HCT116 (cell line): ENCODE data around the gene TTC23L. TPM values are rescaled to one million over a fixed set of nuclear protein-coding genes. Genes with fewer than 3 reads are reported as not detected.

Source experiments
- ATAC-seq: fragments of 200-7000 bp; cut with Tn5 transposase; 2 replicates; pipeline ENCODE4 v1.9.1; 2020; ENCODE audit warnings: mild to moderate bottlenecking, moderate library complexity
- BruUV-seq: library from RNA; stranded (reverse); fragments of 400-500 nt; replicated peaks from 2 replicates; lab custom pipeline; 2021; lab: Mats Ljungman, UMichigan
- CTCF ChIA-PET: fragments of 300-600 bp; sonication (Branson Sonifier 250); formaldehyde crosslinking; loops from one replicate; lab custom pipeline; 2021; ENCODE audit warnings: antibody characterized with exemption; lab: Charles Lee
- POLR2A ChIA-PET: fragments of 300-600, 350-600 bp; sonication (Branson Sonifier 250); formaldehyde crosslinking; loops from one replicate; lab custom pipeline; 2021; ENCODE audit warnings: antibody characterized with exemption; lab: Charles Lee
- RAD21 ChIA-PET, 2 experiments: fragments of 300-600 bp; sonication (Branson Sonifier 250); formaldehyde crosslinking; loops; one replicate each; lab custom pipeline; 2023; ENCODE audit warnings: low total read pairs in 2 of 2; ENCODE audit not compliant: uncharacterized antibody in 2 of 2, unreplicated experiment in 2 of 2, low non-redundant PET in 1 of 2; lab: Charles Lee
- DNase-seq: peaks from one replicate; pipeline ENCODE4 v3.0.0-alpha.2; 2010; ENCODE audit warnings: low read depth, low spot score
- H2AFZ ChIP-seq: fragments of 200-600 bp; shearing (Covaris generic), sonication (generic); 2 replicates; pipeline ENCODE4 v1.6.1; 2017; ENCODE audit warnings: low read depth, mixed run types, mixed read lengths, antibody characterized with exemption, low read length; ENCODE audit not compliant: poor library complexity, severe bottlenecking
- H3K27ac ChIP-seq: 2 replicates; pipeline ENCODE4 v1.5.1; 2012; ENCODE audit warnings: low read depth, low read length
- H3K27me3 ChIP-seq: fragments of 200-600 bp; sonication (generic); 2 replicates; pipeline ENCODE4 v1.6.1; 2016; ENCODE audit warnings: mixed run types, low read length, mixed read lengths; ENCODE audit not compliant: insufficient read depth
- H3K36me3 ChIP-seq, 2 experiments: fragments of 200-500 bp in 1 of 2; fragments of 200-600 bp in 1 of 2; sonication (Bioruptor generic) in 1 of 2; sonication (generic) in 1 of 2; 2 replicates each; pipeline versions ENCODE4 v1.5.1 to v1.6.1; 2014 to 2016; ENCODE audit warnings: low read length in 2 of 2, inconsistent platforms in 1 of 2, mixed read lengths in 1 of 2, mixed run types in 1 of 2; ENCODE audit not compliant: insufficient read depth in 2 of 2, control insufficient read depth in 1 of 2
- H3K4me1 ChIP-seq, 2 experiments: fragments of 200-600 bp in 1 of 2; sonication (generic) in 1 of 2; 2 replicates each; pipeline versions ENCODE4 v1.5.1 to v1.6.1; 2012 to 2017; ENCODE audit warnings: low read length in 2 of 2, inconsistent platforms in 1 of 2, mild to moderate bottlenecking in 1 of 2, mixed read lengths in 1 of 2, mixed run types in 1 of 2, moderate library complexity in 1 of 2; ENCODE audit not compliant: insufficient read depth in 2 of 2, control insufficient read depth in 1 of 2
- H3K4me2 ChIP-seq: fragments of 200-600 bp; sonication (generic); 2 replicates; pipeline ENCODE4 v1.6.1; 2017; ENCODE audit warnings: mixed run types, low read length, mixed read lengths
- H3K4me3 ChIP-seq, 2 experiments: fragments of 200-600 bp in 1 of 2; sonication (generic) in 1 of 2; replicated peaks in 1 of 2; 2 replicates each; pipeline ENCODE4 v1.5.1; 2011 to 2016; ENCODE audit warnings: low read length in 2 of 2, control low read depth in 1 of 2, low read depth in 1 of 2, mild to moderate bottlenecking in 1 of 2, mixed read lengths in 1 of 2, mixed run types in 1 of 2
- H3K79me2 ChIP-seq: fragments of 200-600 bp; sonication (generic); 2 replicates; pipeline ENCODE4 v1.6.1; 2017; ENCODE audit warnings: mild to moderate bottlenecking, mixed run types, low read length, moderate library complexity, mixed read lengths; ENCODE audit not compliant: insufficient read depth
- H3K9ac ChIP-seq: fragments of 200-600 bp; sonication (generic); 2 replicates; pipeline ENCODE4 v1.6.1; 2016; ENCODE audit warnings: low read length, mixed read lengths
- H3K9me2 ChIP-seq: fragments of 200-600 bp; sonication (generic), shearing (Covaris generic); 2 replicates; pipeline ENCODE4 v1.6.1; 2017; ENCODE audit warnings: mixed run types, mild to moderate bottlenecking, moderate library complexity; ENCODE audit not compliant: insufficient read depth
- H3K9me3 ChIP-seq, 2 experiments: fragments of 200-500 bp in 1 of 2; fragments of 200-600 bp in 1 of 2; sonication (Bioruptor generic) in 1 of 2; sonication (generic) in 1 of 2; 2 replicates each; pipeline ENCODE4 v1.6.1; 2014 to 2017; ENCODE audit warnings: low read length in 2 of 2, mixed read lengths in 2 of 2, inconsistent platforms in 1 of 2, low read depth in 1 of 2, mild to moderate bottlenecking in 1 of 2, mixed run types in 1 of 2, moderate library complexity in 1 of 2; ENCODE audit not compliant: control insufficient read depth in 1 of 2, insufficient read depth in 1 of 2
- H4K20me1 ChIP-seq: fragments of 200-600 bp; sonication (generic), shearing (Covaris generic); 2 replicates; pipeline ENCODE4 v1.6.1; 2017; ENCODE audit warnings: mixed run types, mild to moderate bottlenecking, moderate library complexity; ENCODE audit not compliant: insufficient read depth
- CBX3 ChIP-seq: IDR thresholded peaks from 2 replicates; pipeline ENCODE4 v1.6.1; 2012; ENCODE audit warnings: low read depth
- ELF1 ChIP-seq: IDR thresholded peaks from 2 replicates; pipeline ENCODE4 v1.6.1; 2012; ENCODE audit warnings: low read depth, borderline replicate concordance
- EZH2phosphoT487 ChIP-seq: fragments of 200-600 bp; IDR thresholded peaks from 2 replicates; pipeline ENCODE4 v1.6.1; 2018; ENCODE audit warnings: antibody characterized with exemption, borderline replicate concordance
- FOSL1 ChIP-seq: IDR thresholded peaks from 2 replicates; pipeline ENCODE4 v1.6.1; 2012; ENCODE audit warnings: low read depth
- POLR2AphosphoS5 ChIP-seq: IDR thresholded peaks from 2 replicates; pipeline ENCODE4 v1.6.1; 2011; ENCODE audit warnings: mild to moderate bottlenecking, low read depth, low read length, moderate library complexity
- RAD21 ChIP-seq: IDR thresholded peaks from 2 replicates; pipeline ENCODE4 v1.6.1; 2012; ENCODE audit warnings: low read depth, mild to moderate bottlenecking
- SIN3A ChIP-seq: IDR thresholded peaks from 2 replicates; pipeline ENCODE4 v1.6.1; 2012; ENCODE audit warnings: low read depth
- SP1 ChIP-seq: IDR thresholded peaks from 2 replicates; pipeline ENCODE4 v1.6.1; 2012; ENCODE audit warnings: low read depth
- TCF7L2 ChIP-seq: IDR thresholded peaks from 2 replicates; pipeline ENCODE4 v1.7.0; 2011; ENCODE audit warnings: borderline replicate concordance, inconsistent platforms; ENCODE audit not compliant: insufficient read depth, insufficient read length; ENCODE audit errors: extremely low read depth
- ZFX ChIP-seq: fragments of 450-650 bp; IDR thresholded peaks from 2 replicates; pipeline ENCODE4 v1.6.1; 2017
- intact Hi-C: fragments of 100-400 bp; cut with micrococcal nuclease; formaldehyde crosslinking; loops from 2 replicates; pipeline ENCODE4 v1.10.0; 2022
- total RNA-seq: library from RNA; stranded (reverse); gene quantifications from one replicate; pipeline ENCODE4 v1.2.1, GENCODE V29; 2021; ENCODE audit not compliant: unreplicated experiment
- TF ChIP-seq, protein P1 (sequence below): IDR thresholded peaks from 2 replicates; pipeline ENCODE4 v1.6.1; 2012; ENCODE audit warnings: low read depth
- TF ChIP-seq, protein P2 (sequence below), 3 experiments: fragments of 200-600 bp in 1 of 3; sonication (generic) in 1 of 3; IDR thresholded peaks in 2 of 3; conservative IDR thresholded peaks in 1 of 3; 2 replicates each; pipeline ENCODE4 v1.5.1; 2012 to 2017; ENCODE audit warnings: low read depth in 2 of 3, low read length in 2 of 3, antibody characterized with exemption in 1 of 3, borderline replicate concordance in 1 of 3, control low read depth in 1 of 3, mild to moderate bottlenecking in 1 of 3, mixed read lengths in 1 of 3, mixed run types in 1 of 3, moderate library complexity in 1 of 3; ENCODE audit not compliant: insufficient read depth in 1 of 3

Gene TTC23L
- total RNA-seq, 1 experiment from 2014 or later, result 1.0 TPM

DNA sequence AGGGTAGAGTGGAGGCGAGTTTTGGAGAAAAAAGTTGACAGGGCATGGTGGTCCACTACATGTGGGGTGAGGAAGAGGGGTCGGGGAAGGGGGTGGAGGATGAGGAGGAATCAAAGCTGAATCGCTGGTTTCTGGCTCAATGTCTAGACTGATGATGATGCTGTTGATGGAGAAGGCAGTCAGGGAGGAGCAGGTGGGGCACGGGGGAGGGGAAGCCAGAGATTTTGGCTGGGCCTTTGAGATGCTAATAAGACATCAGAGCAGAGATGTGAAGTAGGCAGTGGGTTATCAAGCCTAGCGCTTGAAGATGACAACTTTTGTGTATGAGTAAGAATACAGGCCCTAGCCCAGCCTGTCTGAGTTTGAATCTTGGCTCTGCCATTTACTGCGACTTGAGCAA is 32.4 kb upstream of the TTC23L start:
- Histone ChIP-seq H3K27ac (no peak overlapping the region), H3K4me3 (no peak overlapping the region), H3K36me3 (no peaks in the 10 kb centered on the region; a peak in 1 of 4 replicates), H3K9me2 (no peaks in the 10 kb centered on the region), H4K20me1 (no peaks in the 10 kb centered on the region), H3K27me3 (no peaks in the 10 kb centered on the region), H2AFZ (no peak overlapping the region), H3K4me1 (no peaks in the 10 kb centered on the region), H3K9me3 (no peaks in the 10 kb centered on the region), H3K9ac (no peak overlapping the region), H3K4me2 (no peak overlapping the region), H3K79me2 (no peaks in the 10 kb centered on the region)
- RAD21 ChIA-PET, result no interaction called here
- CTCF ChIA-PET, result no interaction called here
- TF ChIP-seq POLR2AphosphoS5 (no peak), TCF7L2 (no peak), EZH2phosphoT487 (no peak), CBX3 (no peak), RAD21 (no peak), ELF1 (no peak), ZFX (no peak), SP1 (no peak), FOSL1 (no peak), SIN3A (no peak)
- TF ChIP-seq, protein P1, sequence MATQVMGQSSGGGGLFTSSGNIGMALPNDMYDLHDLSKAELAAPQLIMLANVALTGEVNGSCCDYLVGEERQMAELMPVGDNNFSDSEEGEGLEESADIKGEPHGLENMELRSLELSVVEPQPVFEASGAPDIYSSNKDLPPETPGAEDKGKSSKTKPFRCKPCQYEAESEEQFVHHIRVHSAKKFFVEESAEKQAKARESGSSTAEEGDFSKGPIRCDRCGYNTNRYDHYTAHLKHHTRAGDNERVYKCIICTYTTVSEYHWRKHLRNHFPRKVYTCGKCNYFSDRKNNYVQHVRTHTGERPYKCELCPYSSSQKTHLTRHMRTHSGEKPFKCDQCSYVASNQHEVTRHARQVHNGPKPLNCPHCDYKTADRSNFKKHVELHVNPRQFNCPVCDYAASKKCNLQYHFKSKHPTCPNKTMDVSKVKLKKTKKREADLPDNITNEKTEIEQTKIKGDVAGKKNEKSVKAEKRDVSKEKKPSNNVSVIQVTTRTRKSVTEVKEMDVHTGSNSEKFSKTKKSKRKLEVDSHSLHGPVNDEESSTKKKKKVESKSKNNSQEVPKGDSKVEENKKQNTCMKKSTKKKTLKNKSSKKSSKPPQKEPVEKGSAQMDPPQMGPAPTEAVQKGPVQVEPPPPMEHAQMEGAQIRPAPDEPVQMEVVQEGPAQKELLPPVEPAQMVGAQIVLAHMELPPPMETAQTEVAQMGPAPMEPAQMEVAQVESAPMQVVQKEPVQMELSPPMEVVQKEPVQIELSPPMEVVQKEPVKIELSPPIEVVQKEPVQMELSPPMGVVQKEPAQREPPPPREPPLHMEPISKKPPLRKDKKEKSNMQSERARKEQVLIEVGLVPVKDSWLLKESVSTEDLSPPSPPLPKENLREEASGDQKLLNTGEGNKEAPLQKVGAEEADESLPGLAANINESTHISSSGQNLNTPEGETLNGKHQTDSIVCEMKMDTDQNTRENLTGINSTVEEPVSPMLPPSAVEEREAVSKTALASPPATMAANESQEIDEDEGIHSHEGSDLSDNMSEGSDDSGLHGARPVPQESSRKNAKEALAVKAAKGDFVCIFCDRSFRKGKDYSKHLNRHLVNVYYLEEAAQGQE, result no peak
- TF ChIP-seq, protein P2, sequence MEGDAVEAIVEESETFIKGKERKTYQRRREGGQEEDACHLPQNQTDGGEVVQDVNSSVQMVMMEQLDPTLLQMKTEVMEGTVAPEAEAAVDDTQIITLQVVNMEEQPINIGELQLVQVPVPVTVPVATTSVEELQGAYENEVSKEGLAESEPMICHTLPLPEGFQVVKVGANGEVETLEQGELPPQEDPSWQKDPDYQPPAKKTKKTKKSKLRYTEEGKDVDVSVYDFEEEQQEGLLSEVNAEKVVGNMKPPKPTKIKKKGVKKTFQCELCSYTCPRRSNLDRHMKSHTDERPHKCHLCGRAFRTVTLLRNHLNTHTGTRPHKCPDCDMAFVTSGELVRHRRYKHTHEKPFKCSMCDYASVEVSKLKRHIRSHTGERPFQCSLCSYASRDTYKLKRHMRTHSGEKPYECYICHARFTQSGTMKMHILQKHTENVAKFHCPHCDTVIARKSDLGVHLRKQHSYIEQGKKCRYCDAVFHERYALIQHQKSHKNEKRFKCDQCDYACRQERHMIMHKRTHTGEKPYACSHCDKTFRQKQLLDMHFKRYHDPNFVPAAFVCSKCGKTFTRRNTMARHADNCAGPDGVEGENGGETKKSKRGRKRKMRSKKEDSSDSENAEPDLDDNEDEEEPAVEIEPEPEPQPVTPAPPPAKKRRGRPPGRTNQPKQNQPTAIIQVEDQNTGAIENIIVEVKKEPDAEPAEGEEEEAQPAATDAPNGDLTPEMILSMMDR (IDR thresholded peaks at IDR 0.05 in 2 of 3, conservative IDR thresholded peaks at IDR 0.05 in 1 of 3; ENCODE audit: borderline replicate concordance in 1 of 3, insufficient read depth in 1 of 3, low read depth in 2 of 3, low read length in 2 of 3), result no peak
- BruUV-seq, result no TSS peak
- no peak for ATAC-seq
- intact Hi-C loops, result no loop called here
- POLR2A ChIA-PET, result no interaction called here
- DNase-seq, result no peak
